GM23338 (cell line): ENCODE results near the gene MAP3K6. TPM values are rescaled to one million over a fixed set of nuclear protein-coding genes. Genes with fewer than 3 reads are reported as not detected.

Source experiments
- ATAC-seq: fragments of 200-7000 bp; cut with Tn5 transposase; 3 replicates; pipeline ENCODE4 v1.9.1; 2020
- DNase-seq: peaks from one replicate; pipeline ENCODE4 v3.0.0-alpha.2; 2015; ENCODE audit warnings: low spot score
- H2AFZ ChIP-seq: fragments of 200-600 bp; sonication (generic); 2 replicates; pipeline ENCODE4 v1.8.0; 2016; ENCODE audit warnings: antibody characterized with exemption, mild to moderate bottlenecking, moderate library complexity
- H3F3A ChIP-seq: fragments of 200-600 bp; sonication (generic); replicated peaks from 2 replicates; pipeline ENCODE4 v1.8.0; 2017; ENCODE audit warnings: antibody characterized with exemption, mixed run types, low read depth
- H3K27ac ChIP-seq: fragments of 200-600 bp; sonication (generic); 2 replicates; pipeline ENCODE4 v1.6.1; 2016; ENCODE audit warnings: low read depth
- H3K27me3 ChIP-seq: fragments of 200-600 bp; sonication (generic); 2 replicates; pipeline ENCODE4 v1.8.0; 2016; ENCODE audit warnings: mild to moderate bottlenecking, mixed run types, moderate library complexity; ENCODE audit not compliant: insufficient read depth
- H3K36me3 ChIP-seq: fragments of 200-600 bp; sonication (generic); 2 replicates; pipeline ENCODE4 v1.8.0; 2016; ENCODE audit warnings: mild to moderate bottlenecking; ENCODE audit not compliant: insufficient read depth
- H3K4me1 ChIP-seq: fragments of 200-600 bp; sonication (generic); 2 replicates; pipeline ENCODE4 v1.8.0; 2016; ENCODE audit warnings: mild to moderate bottlenecking, moderate library complexity; ENCODE audit not compliant: insufficient read depth
- H3K4me2 ChIP-seq: fragments of 200-600 bp; sonication (generic); 2 replicates; pipeline ENCODE4 v1.7.1; 2017; ENCODE audit warnings: mixed run types
- H3K4me3 ChIP-seq: fragments of 200-600 bp; sonication (generic); 2 replicates; pipeline ENCODE4 v1.6.1; 2016; ENCODE audit warnings: mixed run types
- H3K79me2 ChIP-seq: fragments of 200-600 bp; sonication (generic); replicated peaks from 2 replicates; pipeline ENCODE4 v1.8.0; 2017; ENCODE audit warnings: mild to moderate bottlenecking; ENCODE audit not compliant: insufficient read depth
- H3K9me2 ChIP-seq: fragments of 200-600 bp; sonication (generic); 2 replicates; pipeline ENCODE4 v1.8.0; 2017; ENCODE audit not compliant: insufficient read depth
- H4K20me1 ChIP-seq: fragments of 200-600 bp; sonication (generic); replicated peaks from 2 replicates; pipeline ENCODE4 v1.8.0; 2017; ENCODE audit warnings: mild to moderate bottlenecking; ENCODE audit not compliant: insufficient read depth
- H3K27ac Mint-ChIP-seq: 2 replicates; pipeline ENCODE4 v1.8.0; 2020; ENCODE audit warnings: inconsistent platforms, mild to moderate bottlenecking, moderate library complexity, mixed read lengths
- H3K27me3 Mint-ChIP-seq: 3 replicates; pipeline ENCODE4 v1.8.0; 2022; ENCODE audit warnings: low read depth, mild to moderate bottlenecking, moderate library complexity, mixed read lengths, inconsistent platforms; ENCODE audit not compliant: insufficient read depth, poor library complexity
- H3K36me3 Mint-ChIP-seq: 3 replicates; pipeline ENCODE4 v1.8.0; 2021; ENCODE audit warnings: low read depth, mild to moderate bottlenecking, inconsistent platforms, moderate library complexity, mixed read lengths
- H3K4me1 Mint-ChIP-seq: 3 replicates; pipeline ENCODE4 v1.8.0; 2020; ENCODE audit warnings: mild to moderate bottlenecking, inconsistent platforms, mixed read lengths
- H3K4me3 Mint-ChIP-seq: 3 replicates; pipeline ENCODE4 v1.8.0; 2021; ENCODE audit warnings: moderate library complexity, mild to moderate bottlenecking, inconsistent platforms, mixed read lengths
- H3K9me3 Mint-ChIP-seq: 3 replicates; pipeline ENCODE4 v1.8.0; 2020; ENCODE audit warnings: moderate library complexity, mild to moderate bottlenecking, inconsistent platforms, mixed read lengths
- CREB1 ChIP-seq: fragments of 250-450 bp; sonication (Bioruptor Pico); IDR thresholded peaks from 2 replicates; pipeline ENCODE4 v1.5.0; 2020; ENCODE audit warnings: low read depth, mild to moderate bottlenecking, moderate library complexity
- EZH2 ChIP-seq: fragments of 200-600 bp; sonication (generic); IDR thresholded peaks from one replicate; pipeline ENCODE4 v1.8.0; 2017; ENCODE audit warnings: antibody characterized with exemption, mild to moderate bottlenecking, low read depth; ENCODE audit not compliant: unreplicated experiment
- JUNB ChIP-seq: IDR thresholded peaks from one replicate; pipeline ENCODE4 v1.6.1; 2016; ENCODE audit warnings: antibody characterized with exemption; ENCODE audit not compliant: unreplicated experiment
- POLR2AphosphoS5 ChIP-seq: IDR thresholded peaks from 2 replicates; pipeline ENCODE4 v1.6.1; 2016; ENCODE audit warnings: antibody characterized with exemption, low read depth
- STAT1 ChIP-seq: IDR thresholded peaks from one replicate; pipeline ENCODE4 v1.6.1; 2016; ENCODE audit warnings: antibody characterized with exemption; ENCODE audit not compliant: unreplicated experiment
- ZNF331 ChIP-seq: fragments of 250-450 bp; sonication (Bioruptor Pico); IDR thresholded peaks from 2 replicates; pipeline ENCODE4 v1.5.0; 2020; ENCODE audit warnings: low read depth, mild to moderate bottlenecking, moderate library complexity
- polyA plus RNA-seq: library from polyadenylated mRNA; unstranded; fragments of >200 nt; fragmentation: Nextera tagmentation; extraction: Ambion mirVana; gene quantifications from 2 replicates; pipeline ENCODE4 v1.2.1, GENCODE V29; 2016
- total RNA-seq: library from RNA; depleted of rRNA; stranded (reverse); fragments of >200 nt; shearing (Covaris generic); gene quantifications from 2 replicates; pipeline ENCODE4 v1.2.3, GENCODE V29; 2014
- TF ChIP-seq, protein P1 (sequence below), 2 experiments: fragments of 200-600 bp in 1 of 2; sonication (generic) in 1 of 2; conservative IDR thresholded peaks; 2 replicates each; pipeline versions ENCODE4 v1.5.1 to v1.6.1; 2016 to 2017; ENCODE audit warnings: antibody characterized with exemption in 2 of 2, low read depth in 2 of 2, mild to moderate bottlenecking in 2 of 2, moderate library complexity in 1 of 2
- TF ChIP-seq, protein P2 (sequence below): IDR thresholded peaks from one replicate; pipeline ENCODE4 v1.6.1; 2018; ENCODE audit warnings: antibody characterized with exemption; ENCODE audit not compliant: unreplicated experiment
- TF ChIP-seq, protein P3 (sequence below): fragments of 250-450 bp; sonication (Bioruptor Pico); IDR thresholded peaks from 2 replicates; pipeline ENCODE4 v1.5.0; 2020; ENCODE audit warnings: mild to moderate bottlenecking, moderate library complexity
- TF ChIP-seq, protein P4 (sequence below): IDR thresholded peaks from 2 replicates; pipeline ENCODE4 v1.6.1; 2016; ENCODE audit warnings: antibody characterized with exemption

The MAP3K6 gene
- total and polyA plus RNA-seq, 2 experiments from 2014 or later = 8.2 to 10.6 TPM

DNA sequence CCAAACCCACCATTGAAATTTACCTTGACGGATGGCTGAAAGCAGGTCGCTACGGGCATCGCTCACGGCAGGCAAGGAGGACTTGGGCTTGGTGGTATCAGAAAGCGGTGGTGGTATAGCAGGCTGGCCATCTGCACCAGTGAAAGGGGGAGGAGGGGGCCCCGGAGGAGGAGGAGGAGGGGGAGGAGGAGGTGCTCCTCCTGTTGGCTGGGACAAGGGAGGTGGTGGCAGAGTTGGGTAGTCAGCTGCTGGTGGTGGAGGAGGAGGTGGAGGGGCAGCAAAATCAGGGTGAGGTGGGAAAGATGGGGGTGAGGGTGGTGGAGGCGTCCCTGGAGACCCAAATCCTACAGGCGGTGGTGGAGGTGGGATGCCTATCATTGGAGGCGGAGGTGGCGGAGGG lies 42.9 kb upstream of the MAP3K6 start (continued):
- TF ChIP-seq, protein P1, sequence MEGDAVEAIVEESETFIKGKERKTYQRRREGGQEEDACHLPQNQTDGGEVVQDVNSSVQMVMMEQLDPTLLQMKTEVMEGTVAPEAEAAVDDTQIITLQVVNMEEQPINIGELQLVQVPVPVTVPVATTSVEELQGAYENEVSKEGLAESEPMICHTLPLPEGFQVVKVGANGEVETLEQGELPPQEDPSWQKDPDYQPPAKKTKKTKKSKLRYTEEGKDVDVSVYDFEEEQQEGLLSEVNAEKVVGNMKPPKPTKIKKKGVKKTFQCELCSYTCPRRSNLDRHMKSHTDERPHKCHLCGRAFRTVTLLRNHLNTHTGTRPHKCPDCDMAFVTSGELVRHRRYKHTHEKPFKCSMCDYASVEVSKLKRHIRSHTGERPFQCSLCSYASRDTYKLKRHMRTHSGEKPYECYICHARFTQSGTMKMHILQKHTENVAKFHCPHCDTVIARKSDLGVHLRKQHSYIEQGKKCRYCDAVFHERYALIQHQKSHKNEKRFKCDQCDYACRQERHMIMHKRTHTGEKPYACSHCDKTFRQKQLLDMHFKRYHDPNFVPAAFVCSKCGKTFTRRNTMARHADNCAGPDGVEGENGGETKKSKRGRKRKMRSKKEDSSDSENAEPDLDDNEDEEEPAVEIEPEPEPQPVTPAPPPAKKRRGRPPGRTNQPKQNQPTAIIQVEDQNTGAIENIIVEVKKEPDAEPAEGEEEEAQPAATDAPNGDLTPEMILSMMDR (conservative IDR thresholded peaks at IDR 0.05; ENCODE audit: low read depth in 2 of 2) = no peak
- TF ChIP-seq JUNB (no peak), CREB1 (CRISPR knock-in tag) (no peak)
- TF ChIP-seq, protein P2, sequence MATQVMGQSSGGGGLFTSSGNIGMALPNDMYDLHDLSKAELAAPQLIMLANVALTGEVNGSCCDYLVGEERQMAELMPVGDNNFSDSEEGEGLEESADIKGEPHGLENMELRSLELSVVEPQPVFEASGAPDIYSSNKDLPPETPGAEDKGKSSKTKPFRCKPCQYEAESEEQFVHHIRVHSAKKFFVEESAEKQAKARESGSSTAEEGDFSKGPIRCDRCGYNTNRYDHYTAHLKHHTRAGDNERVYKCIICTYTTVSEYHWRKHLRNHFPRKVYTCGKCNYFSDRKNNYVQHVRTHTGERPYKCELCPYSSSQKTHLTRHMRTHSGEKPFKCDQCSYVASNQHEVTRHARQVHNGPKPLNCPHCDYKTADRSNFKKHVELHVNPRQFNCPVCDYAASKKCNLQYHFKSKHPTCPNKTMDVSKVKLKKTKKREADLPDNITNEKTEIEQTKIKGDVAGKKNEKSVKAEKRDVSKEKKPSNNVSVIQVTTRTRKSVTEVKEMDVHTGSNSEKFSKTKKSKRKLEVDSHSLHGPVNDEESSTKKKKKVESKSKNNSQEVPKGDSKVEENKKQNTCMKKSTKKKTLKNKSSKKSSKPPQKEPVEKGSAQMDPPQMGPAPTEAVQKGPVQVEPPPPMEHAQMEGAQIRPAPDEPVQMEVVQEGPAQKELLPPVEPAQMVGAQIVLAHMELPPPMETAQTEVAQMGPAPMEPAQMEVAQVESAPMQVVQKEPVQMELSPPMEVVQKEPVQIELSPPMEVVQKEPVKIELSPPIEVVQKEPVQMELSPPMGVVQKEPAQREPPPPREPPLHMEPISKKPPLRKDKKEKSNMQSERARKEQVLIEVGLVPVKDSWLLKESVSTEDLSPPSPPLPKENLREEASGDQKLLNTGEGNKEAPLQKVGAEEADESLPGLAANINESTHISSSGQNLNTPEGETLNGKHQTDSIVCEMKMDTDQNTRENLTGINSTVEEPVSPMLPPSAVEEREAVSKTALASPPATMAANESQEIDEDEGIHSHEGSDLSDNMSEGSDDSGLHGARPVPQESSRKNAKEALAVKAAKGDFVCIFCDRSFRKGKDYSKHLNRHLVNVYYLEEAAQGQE = no peak

DNA sequence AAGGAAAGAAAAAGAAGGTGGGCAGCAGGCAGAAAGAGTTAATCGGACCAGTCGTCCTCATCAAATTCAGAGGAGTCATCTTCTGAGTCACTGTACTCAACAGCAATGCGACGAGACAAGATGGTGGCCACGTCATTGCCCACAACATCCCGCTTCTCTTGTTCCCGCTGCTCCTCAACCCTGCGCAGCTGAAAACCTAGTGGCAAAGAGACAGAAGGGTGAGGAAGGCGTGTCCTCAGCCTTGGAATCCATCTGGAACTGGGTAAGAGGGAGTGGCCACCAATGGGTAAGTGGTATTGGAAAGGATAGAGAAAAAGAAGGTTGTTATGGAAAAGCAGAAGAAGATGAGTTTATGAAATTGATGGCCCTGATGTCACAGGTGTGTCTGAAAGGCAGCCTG lies 41.4 kb upstream of the MAP3K6 start:
- Histone ChIP-seq H3K4me1 (peaks cover 29% of the 10 kb centered on the region), H3K79me2 (no peaks in the 10 kb centered on the region), H3F3A (peaks cover 14% of the 10 kb centered on the region), H2AFZ (no peak overlapping the region), H3K4me3 (no peak overlapping the region), H3K36me3 (peaks cover 18% of the 10 kb centered on the region), H3K9me2 (no peaks in the 10 kb centered on the region), H4K20me1 (no peaks in the 10 kb centered on the region), H3K4me2 (no peak overlapping the region), H3K27me3 (no peaks in the 10 kb centered on the region), H3K27ac (no peak overlapping the region)
- Mint-ChIP-seq H3K36me3 (peaks cover 57% of the 10 kb centered on the region), H3K27ac (no peak overlapping the region), H3K9me3 (no peaks in the 10 kb centered on the region), H3K4me3 (no peak overlapping the region), H3K4me1 (peaks cover 41% of the 10 kb centered on the region), H3K27me3 (peaks cover 11% of the 10 kb centered on the region)
- DNase-seq = no peak
- no peak for ATAC-seq
- no peak for TF ChIP-seq JUNB
- TF ChIP-seq, protein P1 (conservative IDR thresholded peaks at IDR 0.05; ENCODE audit: low read depth in 2 of 2) = no peak
- TF ChIP-seq EZH2 = no peak
- no peak for TF ChIP-seq POLR2AphosphoS5
- TF ChIP-seq ZNF331 (CRISPR knock-in tag) = no peak
- TF ChIP-seq, protein P3, sequence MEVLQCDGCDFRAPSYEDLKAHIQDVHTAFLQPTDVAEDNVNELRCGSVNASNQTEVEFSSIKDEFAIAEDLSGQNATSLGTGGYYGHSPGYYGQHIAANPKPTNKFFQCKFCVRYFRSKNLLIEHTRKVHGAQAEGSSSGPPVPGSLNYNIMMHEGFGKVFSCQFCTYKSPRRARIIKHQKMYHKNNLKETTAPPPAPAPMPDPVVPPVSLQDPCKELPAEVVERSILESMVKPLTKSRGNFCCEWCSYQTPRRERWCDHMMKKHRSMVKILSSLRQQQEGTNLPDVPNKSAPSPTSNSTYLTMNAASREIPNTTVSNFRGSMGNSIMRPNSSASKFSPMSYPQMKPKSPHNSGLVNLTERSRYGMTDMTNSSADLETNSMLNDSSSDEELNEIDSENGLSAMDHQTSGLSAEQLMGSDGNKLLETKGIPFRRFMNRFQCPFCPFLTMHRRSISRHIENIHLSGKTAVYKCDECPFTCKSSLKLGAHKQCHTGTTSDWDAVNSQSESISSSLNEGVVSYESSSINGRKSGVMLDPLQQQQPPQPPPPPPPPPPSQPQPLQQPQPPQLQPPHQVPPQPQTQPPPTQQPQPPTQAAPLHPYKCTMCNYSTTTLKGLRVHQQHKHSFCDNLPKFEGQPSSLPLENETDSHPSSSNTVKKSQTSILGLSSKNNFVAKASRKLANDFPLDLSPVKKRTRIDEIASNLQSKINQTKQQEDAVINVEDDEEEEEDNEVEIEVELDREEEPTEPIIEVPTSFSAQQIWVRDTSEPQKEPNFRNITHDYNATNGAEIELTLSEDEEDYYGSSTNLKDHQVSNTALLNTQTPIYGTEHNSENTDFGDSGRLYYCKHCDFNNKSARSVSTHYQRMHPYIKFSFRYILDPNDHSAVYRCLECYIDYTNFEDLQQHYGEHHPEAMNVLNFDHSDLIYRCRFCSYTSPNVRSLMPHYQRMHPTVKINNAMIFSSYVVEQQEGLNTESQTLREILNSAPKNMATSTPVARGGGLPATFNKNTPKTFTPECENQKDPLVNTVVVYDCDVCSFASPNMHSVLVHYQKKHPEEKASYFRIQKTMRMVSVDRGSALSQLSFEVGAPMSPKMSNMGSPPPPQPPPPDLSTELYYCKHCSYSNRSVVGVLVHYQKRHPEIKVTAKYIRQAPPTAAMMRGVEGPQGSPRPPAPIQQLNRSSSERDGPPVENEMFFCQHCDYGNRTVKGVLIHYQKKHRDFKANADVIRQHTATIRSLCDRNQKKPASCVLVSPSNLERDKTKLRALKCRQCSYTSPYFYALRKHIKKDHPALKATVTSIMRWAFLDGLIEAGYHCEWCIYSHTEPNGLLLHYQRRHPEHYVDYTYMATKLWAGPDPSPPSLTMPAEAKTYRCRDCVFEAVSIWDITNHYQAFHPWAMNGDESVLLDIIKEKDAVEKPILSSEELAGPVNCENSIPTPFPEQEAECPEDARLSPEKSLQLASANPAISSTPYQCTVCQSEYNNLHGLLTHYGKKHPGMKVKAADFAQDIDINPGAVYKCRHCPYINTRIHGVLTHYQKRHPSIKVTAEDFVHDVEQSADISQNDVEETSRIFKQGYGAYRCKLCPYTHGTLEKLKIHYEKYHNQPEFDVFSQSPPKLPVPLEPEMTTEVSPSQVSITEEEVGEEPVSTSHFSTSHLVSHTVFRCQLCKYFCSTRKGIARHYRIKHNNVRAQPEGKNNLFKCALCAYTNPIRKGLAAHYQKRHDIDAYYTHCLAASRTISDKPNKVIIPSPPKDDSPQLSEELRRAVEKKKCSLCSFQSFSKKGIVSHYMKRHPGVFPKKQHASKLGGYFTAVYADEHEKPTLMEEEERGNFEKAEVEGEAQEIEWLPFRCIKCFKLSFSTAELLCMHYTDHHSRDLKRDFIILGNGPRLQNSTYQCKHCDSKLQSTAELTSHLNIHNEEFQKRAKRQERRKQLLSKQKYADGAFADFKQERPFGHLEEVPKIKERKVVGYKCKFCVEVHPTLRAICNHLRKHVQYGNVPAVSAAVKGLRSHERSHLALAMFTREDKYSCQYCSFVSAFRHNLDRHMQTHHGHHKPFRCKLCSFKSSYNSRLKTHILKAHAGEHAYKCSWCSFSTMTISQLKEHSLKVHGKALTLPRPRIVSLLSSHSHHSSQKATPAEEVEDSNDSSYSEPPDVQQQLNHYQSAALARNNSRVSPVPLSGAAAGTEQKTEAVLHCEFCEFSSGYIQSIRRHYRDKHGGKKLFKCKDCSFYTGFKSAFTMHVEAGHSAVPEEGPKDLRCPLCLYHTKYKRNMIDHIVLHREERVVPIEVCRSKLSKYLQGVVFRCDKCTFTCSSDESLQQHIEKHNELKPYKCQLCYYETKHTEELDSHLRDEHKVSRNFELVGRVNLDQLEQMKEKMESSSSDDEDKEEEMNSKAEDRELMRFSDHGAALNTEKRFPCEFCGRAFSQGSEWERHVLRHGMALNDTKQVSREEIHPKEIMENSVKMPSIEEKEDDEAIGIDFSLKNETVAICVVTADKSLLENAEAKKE (CRISPR knock-in tag) = no peak
- TF ChIP-seq STAT1 = no peak
- TF ChIP-seq, protein P4, sequence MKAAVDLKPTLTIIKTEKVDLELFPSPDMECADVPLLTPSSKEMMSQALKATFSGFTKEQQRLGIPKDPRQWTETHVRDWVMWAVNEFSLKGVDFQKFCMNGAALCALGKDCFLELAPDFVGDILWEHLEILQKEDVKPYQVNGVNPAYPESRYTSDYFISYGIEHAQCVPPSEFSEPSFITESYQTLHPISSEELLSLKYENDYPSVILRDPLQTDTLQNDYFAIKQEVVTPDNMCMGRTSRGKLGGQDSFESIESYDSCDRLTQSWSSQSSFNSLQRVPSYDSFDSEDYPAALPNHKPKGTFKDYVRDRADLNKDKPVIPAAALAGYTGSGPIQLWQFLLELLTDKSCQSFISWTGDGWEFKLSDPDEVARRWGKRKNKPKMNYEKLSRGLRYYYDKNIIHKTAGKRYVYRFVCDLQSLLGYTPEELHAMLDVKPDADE = no peak
